Stimulated activated CD4-positive, alpha-beta T cell treated with anti-CD3 and anti-CD28 coated beads, Interleukin-1b, Interleukin-23, amount 100 ng/mL, for 4 hours (primary cell): ENCODE results near the gene DCBLD2.

ENCODE experiments used
- DNase-seq, 2 donors: peaks; one replicate each; pipeline ENCODE4 v3.0.0-alpha.2; 2020; ENCODE audit warnings: low read depth in 2 of 2

DCBLD2 gene

GRCh38 chr3:98901392-98902350, at the start of gene DCBLD2:
DCBLD2 (minus strand) TSS chr3:98901695; CDS start chr3:98901326, 369 bp downstream.
- DNase-seq = peak; percentile 85 to 90

- DNase-seq = no peak
These were observed 44.2 kb upstream of the DCBLD2 start for GRCh38 chr3:98945666-98946065.

- DNase-seq = no peak
These were observed 43.6 kb upstream of the DCBLD2 start for GRCh38 chr3:98945101-98945524.

- no peak for DNase-seq
These were observed 28.9 kb upstream of the DCBLD2 start for GRCh38 chr3:98930413-98930812.

GRCh38 chr3:98921957-98922356, 20.5 kb upstream of the DCBLD2 start:
- no peak for DNase-seq

- no peak for DNase-seq
These were observed 18.7 kb upstream of the DCBLD2 start for GRCh38 chr3:98920166-98920565.

GRCh38 chr3:98918586-98918985, 17.1 kb upstream of the DCBLD2 start:
- no peak for DNase-seq

- no peak for DNase-seq
These were observed 16.1 kb upstream of the DCBLD2 start for GRCh38 chr3:98917608-98918007.

- DNase-seq = no peak
These were observed 12.9 kb upstream of the DCBLD2 start for GRCh38 chr3:98914210-98915080.

GRCh38 chr3:98912448-98912847, 11.0 kb upstream of the DCBLD2 start:
- DNase-seq = no peak

GRCh38 chr3:98906230-98906629, 4.7 kb upstream of the DCBLD2 start:
- no peak for DNase-seq

- no peak for DNase-seq
These were observed 2.4 kb upstream of the DCBLD2 start for GRCh38 chr3:98903705-98904481.

- DNase-seq = no peak
These were observed 1.6 kb upstream of the DCBLD2 start for GRCh38 chr3:98903099-98903498.

GRCh38 chr3:98902351-98902740, 851 bp upstream of the DCBLD2 start:
- no peak for DNase-seq

GRCh38 chr3:98901119-98901391, 440 bp downstream of the DCBLD2 start:
- no peak for DNase-seq

- DNase-seq = peak in 1 of 2 donors; percentile 6
These were observed 1.0 kb downstream of the DCBLD2 start for GRCh38 chr3:98900265-98901118.

- no peak for DNase-seq
These were observed 3.8 kb downstream of the DCBLD2 start for GRCh38 chr3:98897701-98898100.

- DNase-seq = no peak
These were observed 6.5 kb downstream of the DCBLD2 start for GRCh38 chr3:98894791-98895576.

- DNase-seq = no peak
These were observed 7.8 kb downstream of the DCBLD2 start for GRCh38 chr3:98893740-98894139.

GRCh38 chr3:98892263-98892662, 9.2 kb downstream of the DCBLD2 start:
- no peak for DNase-seq
